IMR-90 (cell line): ENCODE measurements around the gene MICAL2. TPM values are rescaled to one million over a fixed set of nuclear protein-coding genes. Genes with fewer than 3 reads are reported as not detected.
A peak's percentile ranks its signal among the peaks of the same experiment; 100 is the strongest.

ENCODE experiments used
- ATAC-seq: fragments of 200-7000 bp; cut with Tn5 transposase; 2 replicates; pipeline ENCODE4 v1.9.1; 2020; ENCODE audit warnings: low read depth, mild to moderate bottlenecking, moderate library complexity
- BruUV-seq: library from RNA; stranded (reverse); fragments of 400-500 nt; replicated peaks from 2 replicates; lab custom pipeline; 2021; lab: Mats Ljungman, UMichigan
- CTCF ChIA-PET: fragments of 300-600 bp; formaldehyde crosslinking; extraction: SDS; loops from one replicate; lab custom pipeline; 2021; ENCODE audit warnings: antibody characterized with exemption; lab: Yijun Ruan, JAX
- POLR2A ChIA-PET: fragments of 300-600 bp; sonication (Branson Sonifier 250); formaldehyde crosslinking; loops from one replicate; lab custom pipeline; 2022; ENCODE audit warnings: antibody characterized with exemption; ENCODE audit not compliant: unreplicated experiment; lab: Charles Lee
- DNase-seq: peaks from one replicate; pipeline ENCODE4 v3.0.0; 2013
- H2AFZ ChIP-seq: replicated peaks from 2 replicates; pipeline ENCODE3; 2013; ENCODE audit warnings: low read length, mild to moderate bottlenecking; ENCODE audit not compliant: poor library complexity
- H2AK5ac ChIP-seq: 2 replicates; pipeline ENCODE4 v1.6.1; 2013; ENCODE audit warnings: low read depth, low read length, inconsistent platforms
- H2AK9ac ChIP-seq: replicated peaks from 2 replicates; pipeline ENCODE3; 2013; ENCODE audit warnings: mild to moderate bottlenecking, low read depth, low read length, moderate library complexity; ENCODE audit not compliant: poor library complexity
- H2BK120ac ChIP-seq: 2 replicates; pipeline ENCODE4 v1.6.1; 2013; ENCODE audit warnings: low read depth, low read length, inconsistent platforms
- H2BK15ac ChIP-seq: 3 replicates; pipeline ENCODE4 v1.6.1; 2013; ENCODE audit warnings: low read depth, low read length, inconsistent platforms
- H2BK20ac ChIP-seq: 2 replicates; pipeline ENCODE4 v1.6.1; 2013; ENCODE audit warnings: low read depth, mild to moderate bottlenecking, inconsistent platforms, low read length, moderate library complexity
- H2BK5ac ChIP-seq: 2 replicates; pipeline ENCODE4 v1.6.1; 2013; ENCODE audit warnings: mild to moderate bottlenecking, low read depth, low read length, inconsistent platforms; ENCODE audit not compliant: poor library complexity, severe bottlenecking
- H3K14ac ChIP-seq: replicated peaks from 2 replicates; pipeline ENCODE4 v1.6.1; 2013; ENCODE audit warnings: low read depth, low read length, inconsistent platforms
- H3K18ac ChIP-seq: 2 replicates; pipeline ENCODE4 v1.6.1; 2013; ENCODE audit warnings: low read depth, low read length, control low read depth
- H3K23ac ChIP-seq: 2 replicates; pipeline ENCODE4 v1.6.1; 2013; ENCODE audit warnings: low read depth, low read length, inconsistent platforms
- H3K27ac ChIP-seq: 2 replicates; pipeline ENCODE4 v1.5.1; 2013; ENCODE audit warnings: mild to moderate bottlenecking, control low read depth, low read length; ENCODE audit not compliant: insufficient read depth
- H3K27me3 ChIP-seq: 2 replicates; pipeline ENCODE4 v1.6.1; 2013; ENCODE audit warnings: low read length; ENCODE audit not compliant: control insufficient read depth, insufficient read depth
- H3K36me3 ChIP-seq: 2 replicates; pipeline ENCODE4 v1.6.1; 2013; ENCODE audit warnings: low read length, mixed read lengths; ENCODE audit not compliant: control insufficient read depth, insufficient read depth
- H3K4ac ChIP-seq: 2 replicates; pipeline ENCODE4 v1.6.1; 2013; ENCODE audit warnings: low read depth, low read length, inconsistent platforms
- H3K4me1 ChIP-seq: 2 replicates; pipeline ENCODE4 v1.6.1; 2013; ENCODE audit warnings: low read length, mixed read lengths; ENCODE audit not compliant: control insufficient read depth, insufficient read depth
- H3K4me2 ChIP-seq: 2 replicates; pipeline ENCODE4 v1.6.1; 2013; ENCODE audit warnings: low read depth, mild to moderate bottlenecking, control low read depth, low read length, moderate library complexity
- H3K4me3 ChIP-seq: 2 replicates; pipeline ENCODE4 v1.5.1; 2013; ENCODE audit warnings: low read depth, mild to moderate bottlenecking, control low read depth, low read length, moderate library complexity; ENCODE audit not compliant: insufficient read depth
- H3K56ac ChIP-seq: 2 replicates; pipeline ENCODE4 v1.6.1; 2013; ENCODE audit warnings: low read length, inconsistent platforms; ENCODE audit not compliant: insufficient read depth; ENCODE audit errors: extremely low read depth
- H3K79me1 ChIP-seq, 2 experiments: 2 replicates each; pipeline ENCODE4 v1.6.1; 2013; ENCODE audit warnings: low read length in 2 of 2, inconsistent platforms in 1 of 2, low read depth in 1 of 2
- H3K9ac ChIP-seq: 2 replicates; pipeline ENCODE4 v1.6.1; 2013; ENCODE audit warnings: low read depth, low read length, control low read depth
- H3K9me1 ChIP-seq: 2 replicates; pipeline ENCODE4 v1.6.1; 2013; ENCODE audit warnings: low read length, inconsistent platforms; ENCODE audit not compliant: insufficient read depth
- H3K9me3 ChIP-seq: 2 replicates; pipeline ENCODE4 v1.6.1; 2013; ENCODE audit warnings: low read length; ENCODE audit not compliant: control insufficient read depth, insufficient read depth
- H4K20me1 ChIP-seq: 2 replicates; pipeline ENCODE4 v1.6.1; 2013; ENCODE audit warnings: low read length, inconsistent platforms; ENCODE audit not compliant: insufficient read depth
- H4K5ac ChIP-seq: 2 replicates; pipeline ENCODE4 v1.6.1; 2013; ENCODE audit warnings: mild to moderate bottlenecking, low read depth, low read length, control low read depth
- H4K8ac ChIP-seq, 2 experiments: 2 replicates each; pipeline ENCODE4 v1.6.1; 2013; ENCODE audit warnings: low read depth in 2 of 2, low read length in 2 of 2, control low read depth in 1 of 2, inconsistent platforms in 1 of 2
- H4K91ac ChIP-seq: 2 replicates; pipeline ENCODE4 v1.6.1; 2013; ENCODE audit warnings: low read depth, low read length, inconsistent platforms; ENCODE audit not compliant: insufficient read depth
- BHLHE40 ChIP-seq: fragments of 150-350 bp; IDR thresholded peaks from 2 replicates; pipeline ENCODE4 v1.6.1; 2016; ENCODE audit warnings: mild to moderate bottlenecking, low read depth, low read length
- CEBPB ChIP-seq: IDR thresholded peaks from 2 replicates; pipeline ENCODE4 v1.6.1; 2012; ENCODE audit warnings: low read depth, low read length, improper control_type of control experiment
- CHD1 ChIP-seq: IDR thresholded peaks from 2 replicates; pipeline ENCODE4 v1.6.1; 2012; ENCODE audit warnings: low read depth, low read length, improper control_type of control experiment
- FOS ChIP-seq: fragments of 150-350 bp; IDR thresholded peaks from 2 replicates; pipeline ENCODE4 v1.6.1; 2016; ENCODE audit warnings: low read depth, low read length
- MAFK ChIP-seq: IDR thresholded peaks from 2 replicates; pipeline ENCODE4 v1.6.1; 2012; ENCODE audit warnings: low read depth, low read length, improper control_type of control experiment
- MAZ ChIP-seq: IDR thresholded peaks from 2 replicates; pipeline ENCODE4 v1.6.1; 2012; ENCODE audit warnings: low read depth, mild to moderate bottlenecking, low read length, improper control_type of control experiment, moderate library complexity, borderline replicate concordance
- MXI1 ChIP-seq: IDR thresholded peaks from 2 replicates; pipeline ENCODE4 v1.6.1; 2012; ENCODE audit warnings: low read depth, mild to moderate bottlenecking, low read length, moderate library complexity, borderline replicate concordance
- POLR2A ChIP-seq: IDR thresholded peaks from 2 replicates; pipeline ENCODE4 v1.6.1; 2012; ENCODE audit warnings: mild to moderate bottlenecking, low read depth, low read length
- RCOR1 ChIP-seq: IDR thresholded peaks from 2 replicates; pipeline ENCODE4 v1.6.1; 2012; ENCODE audit warnings: mild to moderate bottlenecking, low read length, improper control_type of control experiment; ENCODE audit not compliant: insufficient replicate concordance
- RFX5 ChIP-seq: IDR thresholded peaks from 2 replicates; pipeline ENCODE4 v1.8.0; 2012; ENCODE audit warnings: low read depth, mild to moderate bottlenecking, low read length, moderate library complexity
- SMC3 ChIP-seq: fragments of 150-350 bp; IDR thresholded peaks from 2 replicates; pipeline ENCODE4 v1.6.1; 2016; ENCODE audit warnings: low read depth, mild to moderate bottlenecking, antibody characterized with exemption, low read length, moderate library complexity
- WGBS, 2 experiments: methylation state at CpG; one replicate each; pipeline versions ENCODE4 v1.1.5 to v1.1.7; 2013; ENCODE audit warnings: missing lambda C conversion rate in 2 of 2; ENCODE audit not compliant: insufficient read length in 1 of 2; ENCODE audit errors: extremely low coverage in 2 of 2; 5-methylcytosine and 5-hydroxymethylcytosine counted together
- dilution Hi-C: fragments of 300-500 bp; cut with HindIII; formaldehyde crosslinking; loops from one replicate; pipeline ENCODE4 v1.14.3; 2018; ENCODE audit warnings: low sequenced_read_pairs; ENCODE audit not compliant: unreplicated experiment
- in situ Hi-C: fragments of 300-500 bp; cut with MboI; formaldehyde crosslinking; loops from 3 replicates; pipeline ENCODE4 v1.14.3; 2019; ENCODE audit warnings: low sequenced_read_pairs, inconsistent platforms, mixed read lengths
- intact Hi-C: fragments of 100-400 bp; cut with micrococcal nuclease; formaldehyde crosslinking; loops from 2 replicates; pipeline ENCODE4 v1.10.0; 2022
- polyA plus RNA-seq, 3 experiments: library from polyadenylated mRNA; depleted of rRNA; stranded (reverse); fragments of >200 nt; gene quantifications; 2 replicates each; pipeline ENCODE4 v1.2.3, GENCODE V29; 2012; ENCODE audit warnings: low replicate concordance in 1 of 3
- total RNA-seq: library from RNA; depleted of rRNA; stranded (reverse); fragments of >200 nt; gene quantifications from 2 replicates; pipeline ENCODE4 v1.2.3, GENCODE V29; 2012
- TF ChIP-seq, protein P1 (sequence below): fragments of 150-350 bp; IDR thresholded peaks from 2 replicates; pipeline ENCODE4 v1.6.1; 2016; ENCODE audit warnings: low read depth, mild to moderate bottlenecking, low read length, moderate library complexity, borderline replicate concordance
- TF ChIP-seq, protein P2 (sequence below): conservative IDR thresholded peaks from 2 replicates; pipeline ENCODE4 v1.5.1; 2012; ENCODE audit warnings: mild to moderate bottlenecking, low read depth, low read length, improper control_type of control experiment
- TF ChIP-seq, protein P3 (sequence below): fragments of 150-350 bp; IDR thresholded peaks from 2 replicates; pipeline ENCODE4 v1.6.1; 2017; ENCODE audit warnings: mild to moderate bottlenecking, antibody characterized with exemption, low read length, low read depth

The MICAL2 gene
- total and polyA plus RNA-seq, 2 of the 4 experiments (the other 2 are of a cell fraction) = 170 to 336 TPM

DNA sequence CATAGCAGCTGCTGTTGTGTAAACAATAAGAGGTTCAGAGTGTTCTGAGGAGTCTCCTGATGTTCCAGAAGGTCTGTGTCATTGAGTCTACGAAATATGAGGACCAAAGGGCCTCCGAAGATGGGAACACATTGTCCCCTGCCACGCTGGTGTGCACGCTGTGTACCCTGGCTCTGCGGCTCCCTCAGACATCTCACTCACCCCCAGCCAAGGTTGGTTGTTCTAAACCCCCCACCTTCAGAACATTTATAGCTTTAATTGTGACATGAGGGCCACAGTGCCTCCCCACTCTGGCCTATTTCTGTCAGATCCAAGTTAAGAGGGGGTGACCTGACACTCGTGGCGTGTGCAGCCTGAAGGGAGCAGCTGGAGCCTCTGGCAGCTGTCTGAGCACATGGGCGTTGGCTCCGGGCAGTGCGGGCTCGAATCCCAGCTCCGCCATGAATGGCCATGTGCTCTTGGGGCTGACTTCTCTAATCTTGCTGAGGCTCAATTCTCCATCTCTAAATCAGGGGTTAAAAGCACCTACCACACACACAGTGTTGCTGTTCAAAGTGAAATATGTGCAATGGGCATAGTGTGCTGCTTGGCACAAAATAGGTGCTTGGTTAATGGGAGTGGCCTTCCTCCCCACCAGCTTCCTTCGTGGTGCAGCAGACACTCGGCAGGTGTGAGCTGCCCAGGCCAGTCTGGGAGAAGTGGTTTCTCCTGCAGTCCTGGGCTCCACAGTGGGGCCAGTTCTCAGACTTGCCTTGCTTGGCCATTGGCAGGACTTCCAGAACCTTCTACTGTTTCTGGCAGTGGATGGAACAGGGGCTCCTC lies 39.7 kb upstream of the MICAL2 start:
- WGBS, 2 experiments = 91% methylated on average over 6 of the region's 14 CpGs; no CpG with 5 or more reads in 1 of the 2 experiments
- H2AK5ac ChIP-seq = peak overlapping the region; percentile 27
- H4K5ac ChIP-seq = peak overlapping the region; percentile 22; the same call in 1 of the 2 replicates
- no peak overlapping the region for H3K4me2 ChIP-seq
- H3K27me3 ChIP-seq = no peaks in the 10 kb centered on the region
- H3K4ac ChIP-seq = peak overlapping the region; percentile 73; the same call in 1 of the 2 replicates
- no peak overlapping the region for H3K4me3 ChIP-seq
- ChIA-PET POLR2A (no interaction called here), CTCF (no interaction called here)
- H3K27ac ChIP-seq = no peak overlapping the region
- 0 out of 4 replicates have a peak overlapping the region, but pooled peaks of 1 of the 2 experiments have one; percentile 29 for H4K8ac ChIP-seq
- peaks cover 44% of the 10 kb centered on the region for H3K9me1 ChIP-seq
- peak overlapping the region; percentile 65 for H2BK20ac ChIP-seq
- no peak overlapping the region for H3K9ac ChIP-seq
- peak overlapping the region; percentile 49; the same call in 2 of the 3 replicates for H2BK15ac ChIP-seq
- no peak overlapping the region for H2AK9ac ChIP-seq
- no TSS peak for BruUV-seq
- H2BK120ac ChIP-seq = peak overlapping the region; percentile 54
- H4K91ac ChIP-seq = peak overlapping the region; percentile 26
- dilution Hi-C loops = no loop called here
- H2AFZ ChIP-seq = no peak overlapping the region
- peak overlapping the region; percentile 33 for H2BK5ac ChIP-seq
- H3K23ac ChIP-seq = no peak overlapping the region
- H3K18ac ChIP-seq = peak overlapping the region; percentile 13; the same call in 1 of the 2 replicates
- intact Hi-C loops = no loop called here
- H3K56ac ChIP-seq = no peak overlapping the region
- no peaks in the 10 kb centered on the region for H4K20me1 ChIP-seq
- in situ Hi-C loops = no loop called here
- peaks cover 29% of the 10 kb centered on the region for H3K4me1 ChIP-seq
- no peaks in the 10 kb centered on the region for H3K9me3 ChIP-seq
- DNase-seq = no peak
- peaks cover 9 to 50% of the 10 kb centered on the region in 2 experiments for H3K79me1 ChIP-seq
- H3K36me3 ChIP-seq = no peaks in the 10 kb centered on the region
- ATAC-seq = no peak
- peak overlapping the region; percentile 15; the same call in 1 of the 2 replicates for H3K14ac ChIP-seq
- TF ChIP-seq MAZ (no peak), RCOR1 (no peak), CEBPB (no peak), MXI1 (no peak), BHLHE40 (no peak), POLR2A (no peak), FOS (no peak), CHD1 (no peak), RFX5 (no peak), SMC3 (no peak), MAFK (no peak)
- TF ChIP-seq, protein P1, sequence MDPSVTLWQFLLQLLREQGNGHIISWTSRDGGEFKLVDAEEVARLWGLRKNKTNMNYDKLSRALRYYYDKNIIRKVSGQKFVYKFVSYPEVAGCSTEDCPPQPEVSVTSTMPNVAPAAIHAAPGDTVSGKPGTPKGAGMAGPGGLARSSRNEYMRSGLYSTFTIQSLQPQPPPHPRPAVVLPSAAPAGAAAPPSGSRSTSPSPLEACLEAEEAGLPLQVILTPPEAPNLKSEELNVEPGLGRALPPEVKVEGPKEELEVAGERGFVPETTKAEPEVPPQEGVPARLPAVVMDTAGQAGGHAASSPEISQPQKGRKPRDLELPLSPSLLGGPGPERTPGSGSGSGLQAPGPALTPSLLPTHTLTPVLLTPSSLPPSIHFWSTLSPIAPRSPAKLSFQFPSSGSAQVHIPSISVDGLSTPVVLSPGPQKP = no peak
- TF ChIP-seq, protein P2, sequence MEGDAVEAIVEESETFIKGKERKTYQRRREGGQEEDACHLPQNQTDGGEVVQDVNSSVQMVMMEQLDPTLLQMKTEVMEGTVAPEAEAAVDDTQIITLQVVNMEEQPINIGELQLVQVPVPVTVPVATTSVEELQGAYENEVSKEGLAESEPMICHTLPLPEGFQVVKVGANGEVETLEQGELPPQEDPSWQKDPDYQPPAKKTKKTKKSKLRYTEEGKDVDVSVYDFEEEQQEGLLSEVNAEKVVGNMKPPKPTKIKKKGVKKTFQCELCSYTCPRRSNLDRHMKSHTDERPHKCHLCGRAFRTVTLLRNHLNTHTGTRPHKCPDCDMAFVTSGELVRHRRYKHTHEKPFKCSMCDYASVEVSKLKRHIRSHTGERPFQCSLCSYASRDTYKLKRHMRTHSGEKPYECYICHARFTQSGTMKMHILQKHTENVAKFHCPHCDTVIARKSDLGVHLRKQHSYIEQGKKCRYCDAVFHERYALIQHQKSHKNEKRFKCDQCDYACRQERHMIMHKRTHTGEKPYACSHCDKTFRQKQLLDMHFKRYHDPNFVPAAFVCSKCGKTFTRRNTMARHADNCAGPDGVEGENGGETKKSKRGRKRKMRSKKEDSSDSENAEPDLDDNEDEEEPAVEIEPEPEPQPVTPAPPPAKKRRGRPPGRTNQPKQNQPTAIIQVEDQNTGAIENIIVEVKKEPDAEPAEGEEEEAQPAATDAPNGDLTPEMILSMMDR = no peak
- TF ChIP-seq, protein P3, sequence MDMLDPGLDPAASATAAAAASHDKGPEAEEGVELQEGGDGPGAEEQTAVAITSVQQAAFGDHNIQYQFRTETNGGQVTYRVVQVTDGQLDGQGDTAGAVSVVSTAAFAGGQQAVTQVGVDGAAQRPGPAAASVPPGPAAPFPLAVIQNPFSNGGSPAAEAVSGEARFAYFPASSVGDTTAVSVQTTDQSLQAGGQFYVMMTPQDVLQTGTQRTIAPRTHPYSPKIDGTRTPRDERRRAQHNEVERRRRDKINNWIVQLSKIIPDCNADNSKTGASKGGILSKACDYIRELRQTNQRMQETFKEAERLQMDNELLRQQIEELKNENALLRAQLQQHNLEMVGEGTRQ = no peak
